ENCODE data around the gene CSNK1A1L. TPM values are rescaled to one million over a fixed set of nuclear protein-coding genes. Genes with fewer than 3 reads are reported as not detected.

Gene CSNK1A1L
- total and polyA plus RNA-seq, 2 donors (not counting 1 experiment from before 2014, with no cell fraction given), result not detected

DNA sequence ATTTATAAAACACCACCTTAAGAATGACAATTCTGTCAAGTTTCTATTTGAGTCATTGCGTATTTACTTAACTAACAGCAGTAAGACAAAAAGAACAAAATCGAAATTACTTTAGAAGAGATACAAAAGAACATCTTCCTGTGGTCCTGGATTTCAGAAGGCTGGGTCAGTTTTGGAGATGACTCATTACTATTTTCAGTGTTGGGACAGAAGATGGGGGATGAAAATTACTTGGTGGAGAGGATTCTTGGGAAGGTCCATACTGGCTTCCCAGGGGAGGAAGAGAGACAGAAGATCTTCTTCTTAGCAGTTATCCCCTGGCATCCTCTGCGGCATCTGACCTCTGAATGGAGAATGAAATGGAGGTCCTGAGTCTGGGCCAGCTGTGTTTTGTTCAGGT lies 33.5 kb upstream of the CSNK1A1L start:
- H3K4me3 Mint-ChIP-seq, result no peak overlapping the region
- Histone ChIP-seq H3K9ac (ENCODE audit: low read length) (no peak overlapping the region), H3K9me3 (ENCODE audit: control extremely low read depth in 1 of 3, control insufficient read depth in 2 of 3, insufficient read depth in 1 of 3, low read length in 2 of 3) (no peaks in the 10 kb centered on the region), H3K4me2 (replicated peaks; ENCODE audit: low read depth, low read length, poor library complexity, severe bottlenecking) (no peak overlapping the region), H3K36me3 (replicated peaks in 1 of 2; ENCODE audit: control extremely low read depth in 1 of 2, control insufficient read depth in 1 of 2, extremely low read depth in 1 of 2, insufficient read depth in 2 of 2, low read length in 1 of 2) (no peaks in the 10 kb centered on the region), H3K27ac (ENCODE audit: low read length in 2 of 2) (no peak overlapping the region), H3K79me2 (ENCODE audit: control insufficient read depth, insufficient read depth, low read length) (no peaks in the 10 kb centered on the region), H3K4me3 (ENCODE audit: control extremely low read depth in 1 of 5, extremely low read depth in 1 of 5, insufficient read depth in 1 of 5, low read depth in 2 of 5, low read length in 4 of 5) (no peak overlapping the region), H3K4me1 (ENCODE audit: control insufficient read depth in 2 of 2, insufficient read depth in 2 of 2, low read length in 2 of 2) (no peaks in the 10 kb centered on the region), H4K20me1 (ENCODE audit: control insufficient read depth, insufficient read depth, low read length, poor library complexity, severe bottlenecking) (no peaks in the 10 kb centered on the region), H3K27me3 (replicated peaks in 1 of 4; ENCODE audit: control extremely low read depth in 1 of 4, control insufficient read depth in 3 of 4, insufficient read depth in 4 of 4, low read length in 3 of 4) (no peaks in the 10 kb centered on the region), H2AFZ (ENCODE audit: insufficient read depth, low read depth, low read length, poor library complexity, severe bottlenecking) (no peak overlapping the region)
- no CpG with 5 or more reads among the region's 3 CpGs for WGBS (ENCODE audit: insufficient coverage)
- POLR2A ChIA-PET, result no interaction called here
- CTCF ChIA-PET, result no interaction called here
- no peak overlapping the region for H3K27ac Mint-ChIP-seq
- no peaks in the 10 kb centered on the region for H3K9me3 Mint-ChIP-seq (ENCODE audit: insufficient read depth)
- no peaks in the 10 kb centered on the region for H3K4me1 Mint-ChIP-seq
- no peaks in the 10 kb centered on the region for H3K27me3 Mint-ChIP-seq
- intact Hi-C loops (cut with micrococcal nuclease), result no loop called here
- no peak for DNase-seq
- no peak for ATAC-seq (ENCODE audit: low read depth)
- TF ChIP-seq EZH2 (IDR thresholded peaks at IDR 0.05; ENCODE audit: borderline replicate concordance, insufficient read depth, low read depth, low read length, poor library complexity, severe bottlenecking) (no peak), CTCF (IDR thresholded peaks at IDR 0.05) (no peak)

DNA sequence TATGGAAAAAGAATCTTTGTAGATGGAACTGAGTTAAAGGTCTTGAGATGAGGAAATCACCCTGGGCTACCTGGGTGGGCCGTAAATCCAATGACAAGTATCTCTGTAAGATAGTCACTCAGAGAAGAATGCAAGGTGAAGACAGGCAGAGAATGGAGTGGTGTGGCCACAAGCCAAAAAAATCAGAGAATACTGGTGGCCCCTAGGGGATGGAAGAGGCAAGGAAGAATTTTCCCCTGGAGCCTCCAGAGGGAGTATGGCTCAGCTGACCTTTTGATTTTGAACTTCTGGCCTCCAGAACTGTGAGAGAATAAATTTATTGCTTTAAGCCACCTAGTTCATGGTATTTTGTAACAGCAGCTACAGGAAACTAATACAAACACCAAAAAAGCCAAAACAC lies 32.7 kb upstream of the CSNK1A1L start:
- POLR2A ChIA-PET, result no interaction called here
- Histone ChIP-seq H3K4me1 (ENCODE audit: control insufficient read depth in 2 of 2, insufficient read depth in 2 of 2, low read length in 2 of 2) (no peaks in the 10 kb centered on the region), H3K36me3 (replicated peaks in 1 of 2; ENCODE audit: control extremely low read depth in 1 of 2, control insufficient read depth in 1 of 2, extremely low read depth in 1 of 2, insufficient read depth in 2 of 2, low read length in 1 of 2) (no peaks in the 10 kb centered on the region), H3K9me3 (ENCODE audit: control extremely low read depth in 1 of 3, control insufficient read depth in 2 of 3, insufficient read depth in 1 of 3, low read length in 2 of 3) (no peaks in the 10 kb centered on the region), H3K79me2 (ENCODE audit: control insufficient read depth, insufficient read depth, low read length) (no peaks in the 10 kb centered on the region), H2AFZ (ENCODE audit: insufficient read depth, low read depth, low read length, poor library complexity, severe bottlenecking) (no peak overlapping the region), H3K27ac (ENCODE audit: low read length in 2 of 2) (no peak overlapping the region), H3K4me3 (ENCODE audit: control extremely low read depth in 1 of 5, extremely low read depth in 1 of 5, insufficient read depth in 1 of 5, low read depth in 2 of 5, low read length in 4 of 5) (no peak overlapping the region), H3K9ac (ENCODE audit: low read length) (no peak overlapping the region), H3K27me3 (replicated peaks in 1 of 4; ENCODE audit: control extremely low read depth in 1 of 4, control insufficient read depth in 3 of 4, insufficient read depth in 4 of 4, low read length in 3 of 4) (no peaks in the 10 kb centered on the region), H4K20me1 (ENCODE audit: control insufficient read depth, insufficient read depth, low read length, poor library complexity, severe bottlenecking) (no peaks in the 10 kb centered on the region), H3K4me2 (replicated peaks; ENCODE audit: low read depth, low read length, poor library complexity, severe bottlenecking) (no peak overlapping the region)
- WGBS (ENCODE audit: insufficient coverage), result 91% methylated on average over 1 of the region's 1 CpG
- Mint-ChIP-seq H3K27ac (no peak overlapping the region), H3K27me3 (no peaks in the 10 kb centered on the region), H3K4me3 (no peak overlapping the region), H3K9me3 (ENCODE audit: insufficient read depth) (no peaks in the 10 kb centered on the region), H3K4me1 (no peaks in the 10 kb centered on the region)
- ATAC-seq (ENCODE audit: low read depth) (no peak), DNase-seq (no peak)
- intact Hi-C loops (cut with micrococcal nuclease), result no loop called here
- TF ChIP-seq EZH2 (IDR thresholded peaks at IDR 0.05; ENCODE audit: borderline replicate concordance, insufficient read depth, low read depth, low read length, poor library complexity, severe bottlenecking), result no peak
- TF ChIP-seq CTCF (IDR thresholded peaks at IDR 0.05), result no peak
- CTCF ChIA-PET, result no interaction called here

Data from B cell (primary cell).